H1 (cell line): ENCODE results near the gene GREB1. TPM values are rescaled to one million over a fixed set of nuclear protein-coding genes. Genes with fewer than 3 reads are reported as not detected.

ENCODE experiments used
- CTCF ChIA-PET: fragments of 300-600 bp; sonication (Branson Sonifier 250); formaldehyde crosslinking; loops from one replicate; lab custom pipeline; 2021; ENCODE audit not compliant: partially characterized antibody; lab: Charles Lee
- POLR2A ChIA-PET: fragments of 300-600 bp; sonication (Branson Sonifier 250); formaldehyde crosslinking; loops from one replicate; lab custom pipeline; 2021; ENCODE audit warnings: inconsistent platforms; ENCODE audit not compliant: partially characterized antibody; lab: Charles Lee
- DNase-seq, 2 experiments: peaks; one replicate each; pipeline versions ENCODE4 v3.0.0 to v3.0.0-alpha.2; 2010 to 2022; ENCODE audit warnings: low spot score in 2 of 2, low read depth in 1 of 2, mixed read lengths in 1 of 2
- FAIRE-seq: peaks from 2 replicates; lab custom pipeline; 2011; peaks lifted over from hg19 to GRCh38; lab: Jason Lieb, UNC
- H2AFZ ChIP-seq: 2 replicates; pipeline ENCODE4 v1.8.1; 2012; ENCODE audit warnings: low read length, inconsistent platforms
- H2AK5ac ChIP-seq: 2 replicates; pipeline ENCODE4 v1.6.1; 2013; ENCODE audit warnings: low read depth, low read length
- H2BK120ac ChIP-seq: replicated peaks from 2 replicates; pipeline ENCODE3; 2013; ENCODE audit warnings: low read depth, low read length, inconsistent platforms
- H2BK12ac ChIP-seq: 2 replicates; pipeline ENCODE4 v1.6.1; 2013; ENCODE audit warnings: low read depth, low read length
- H2BK15ac ChIP-seq: 2 replicates; pipeline ENCODE4 v1.6.1; 2013; ENCODE audit warnings: low read length
- H2BK20ac ChIP-seq: 2 replicates; pipeline ENCODE4 v1.6.1; 2013; ENCODE audit warnings: low read length
- H2BK5ac ChIP-seq: 2 replicates; pipeline ENCODE4 v1.6.1; 2013; ENCODE audit warnings: low read depth, low read length
- H3K14ac ChIP-seq: 2 replicates; pipeline ENCODE4 v1.6.1; 2013; ENCODE audit warnings: inconsistent platforms; ENCODE audit not compliant: insufficient read length
- H3K18ac ChIP-seq: 2 replicates; pipeline ENCODE4 v1.6.1; 2013; ENCODE audit warnings: low read length; ENCODE audit errors: extremely low read depth
- H3K23ac ChIP-seq: 2 replicates; pipeline ENCODE4 v1.6.1; 2013; ENCODE audit warnings: inconsistent platforms; ENCODE audit not compliant: insufficient read length
- H3K23me2 ChIP-seq: 2 replicates; pipeline ENCODE4 v1.6.1; 2013; ENCODE audit warnings: low read depth, low read length
- H3K27ac ChIP-seq: 2 replicates; pipeline ENCODE4 v1.6.1; 2011; ENCODE audit warnings: low read depth, low read length, inconsistent platforms
- H3K27me3 ChIP-seq, 4 experiments: replicated peaks in 1 of 4; 1 replicate in 1 of 4; 2 replicates in 3 of 4; pipeline versions ENCODE4 v1.6.1 to v1.8.1; 2011 to 2013; ENCODE audit warnings: low read length in 3 of 4, mild to moderate bottlenecking in 3 of 4, inconsistent platforms in 2 of 4, mixed read lengths in 2 of 4, moderate library complexity in 1 of 4; ENCODE audit not compliant: control insufficient read depth in 3 of 4, insufficient read depth in 3 of 4; ENCODE audit errors: extremely low read depth in 1 of 4
- H3K36me3 ChIP-seq, 4 experiments: 2 replicates each; pipeline versions ENCODE4 v1.6.1 to v1.8.1; 2011 to 2013; ENCODE audit warnings: mild to moderate bottlenecking in 4 of 4, low read length in 3 of 4, moderate library complexity in 2 of 4, control low read depth in 1 of 4, inconsistent platforms in 1 of 4; ENCODE audit not compliant: insufficient read depth in 4 of 4, control insufficient read depth in 2 of 4
- H3K4ac ChIP-seq: replicated peaks from 2 replicates; pipeline ENCODE3; 2013; ENCODE audit warnings: low read length, low read depth, mixed read lengths, inconsistent platforms; ENCODE audit not compliant: insufficient read length
- H3K4me1 ChIP-seq, 4 experiments: replicated peaks in 1 of 4; 1 replicate in 1 of 4; 2 replicates in 3 of 4; pipeline versions ENCODE4 v1.6.1 to v1.8.1; 2011 to 2013; ENCODE audit warnings: low read length in 3 of 4, inconsistent platforms in 2 of 4, mixed read lengths in 1 of 4; ENCODE audit not compliant: insufficient read depth in 4 of 4, control insufficient read depth in 3 of 4
- H3K4me2 ChIP-seq, 2 experiments: 2 replicates each; pipeline versions ENCODE4 v1.6.1 to v1.8.1; 2011 to 2013; ENCODE audit warnings: low read depth in 2 of 2, low read length in 2 of 2, control low read depth in 1 of 2, inconsistent platforms in 1 of 2, mild to moderate bottlenecking in 1 of 2; ENCODE audit not compliant: insufficient read depth in 1 of 2
- H3K4me3 ChIP-seq, 4 experiments: fragments of 200-600, 300-600 bp in 1 of 4; sonication (generic), shearing (Covaris generic), sonication (Bioruptor Twin) in 1 of 4; 2 replicates each; pipeline versions ENCODE4 v1.5.1 to v1.8.1; 2011 to 2016; ENCODE audit warnings: low read length in 4 of 4, low read depth in 3 of 4, control low read depth in 2 of 4, inconsistent platforms in 2 of 4, mild to moderate bottlenecking in 2 of 4, mixed read lengths in 1 of 4, moderate library complexity in 1 of 4; ENCODE audit not compliant: insufficient read depth in 2 of 4; ENCODE audit errors: extremely low read depth in 1 of 4
- H3K56ac ChIP-seq: replicated peaks from 2 replicates; pipeline ENCODE3; 2013; ENCODE audit warnings: low read depth, mild to moderate bottlenecking, mixed read lengths, low read length, inconsistent platforms; ENCODE audit not compliant: insufficient read length
- H3K79me1 ChIP-seq: 2 replicates; pipeline ENCODE4 v1.6.1; 2013; ENCODE audit warnings: low read depth, low read length, control low read depth
- H3K79me2 ChIP-seq, 2 experiments: 2 replicates each; pipeline versions ENCODE4 v1.6.1 to v1.8.1; 2012 to 2013; ENCODE audit warnings: low read length in 2 of 2, mild to moderate bottlenecking in 2 of 2, inconsistent platforms in 1 of 2; ENCODE audit not compliant: insufficient read depth in 2 of 2, control insufficient read depth in 1 of 2
- H3K9ac ChIP-seq, 4 experiments: replicated peaks in 1 of 4; 1 replicate in 1 of 4; 2 replicates in 3 of 4; pipeline versions ENCODE4 v1.6.1 to v1.8.1; 2011 to 2013; ENCODE audit warnings: low read depth in 3 of 4, low read length in 3 of 4, control low read depth in 2 of 4, mild to moderate bottlenecking in 2 of 4, moderate library complexity in 2 of 4, inconsistent platforms in 1 of 4; ENCODE audit errors: extremely low read depth in 1 of 4
- H3K9me3 ChIP-seq, 2 experiments: 2 replicates each; pipeline versions ENCODE4 v1.6.1 to v1.8.1; 2012 to 2013; ENCODE audit warnings: mild to moderate bottlenecking in 2 of 2, moderate library complexity in 2 of 2, control low read depth in 1 of 2, inconsistent platforms in 1 of 2, low read depth in 1 of 2, low read length in 1 of 2, mixed read lengths in 1 of 2; ENCODE audit not compliant: insufficient read depth in 2 of 2
- H4K20me1 ChIP-seq, 2 experiments: replicated peaks in 1 of 2; 2 replicates each; pipeline versions ENCODE3 to v1.8.1; 2011 to 2013; ENCODE audit warnings: inconsistent platforms in 2 of 2, low read length in 2 of 2, mild to moderate bottlenecking in 1 of 2; ENCODE audit not compliant: insufficient read depth in 2 of 2, control insufficient read depth in 1 of 2
- H4K5ac ChIP-seq: 2 replicates; pipeline ENCODE4 v1.6.1; 2013; ENCODE audit warnings: low read length, low read depth, mixed read lengths, inconsistent platforms; ENCODE audit not compliant: insufficient read length
- H4K8ac ChIP-seq: 2 replicates; pipeline ENCODE4 v1.8.0; 2013; ENCODE audit warnings: mild to moderate bottlenecking, moderate library complexity, low read length, inconsistent platforms; ENCODE audit not compliant: insufficient read depth; ENCODE audit errors: extremely low read depth
- H4K91ac ChIP-seq: replicated peaks from 2 replicates; pipeline ENCODE3; 2013; ENCODE audit warnings: low read length, mixed read lengths, inconsistent platforms; ENCODE audit not compliant: insufficient read length
- BACH1 ChIP-seq: IDR thresholded peaks from 2 replicates; pipeline ENCODE4 v1.6.1; 2012; ENCODE audit warnings: low read length, improper control_type of control experiment
- CBX8 ChIP-seq: fragments of 300-800, 300-1000 bp; sonication (generic); IDR thresholded peaks from 2 replicates; pipeline ENCODE4 v1.7.1; 2016; ENCODE audit warnings: low read depth, low read length, borderline replicate concordance
- FOSL1 ChIP-seq: IDR thresholded peaks from 2 replicates; pipeline ENCODE4 v1.6.1; 2011; ENCODE audit warnings: mild to moderate bottlenecking, low read depth, low read length, moderate library complexity; ENCODE audit not compliant: insufficient read depth
- JUND ChIP-seq: IDR thresholded peaks from 2 replicates; pipeline ENCODE4 v1.6.1; 2011; ENCODE audit warnings: mild to moderate bottlenecking, improper control_type of control experiment, low read length
- KDM4A ChIP-seq: IDR thresholded peaks from one replicate; pipeline ENCODE4 v1.7.1; 2012; ENCODE audit warnings: low read depth, mild to moderate bottlenecking, moderate library complexity, low read length, inconsistent platforms; ENCODE audit not compliant: severe bottlenecking
- MAFK ChIP-seq: IDR thresholded peaks from 2 replicates; pipeline ENCODE4 v1.6.1; 2012; ENCODE audit warnings: low read depth, mild to moderate bottlenecking, improper control_type of control experiment, low read length
- POLR2AphosphoS5 ChIP-seq: IDR thresholded peaks from 2 replicates; pipeline ENCODE4 v1.6.1; 2011; ENCODE audit warnings: low read depth, low read length
- RAD21 ChIP-seq, 2 experiments: IDR thresholded peaks in 1 of 2; conservative IDR thresholded peaks in 1 of 2; 2 replicates each; pipeline ENCODE4 v1.6.1; 2011; ENCODE audit warnings: low read depth in 2 of 2, low read length in 2 of 2, improper control_type of control experiment in 1 of 2, inconsistent platforms in 1 of 2, mild to moderate bottlenecking in 1 of 2, moderate library complexity in 1 of 2
- SIN3A ChIP-seq, 2 experiments: IDR thresholded peaks in 1 of 2; conservative IDR thresholded peaks in 1 of 2; 2 replicates each; pipeline ENCODE4 v1.6.1; 2011 to 2012; ENCODE audit warnings: low read length in 2 of 2, improper control_type of control experiment in 1 of 2, low read depth in 1 of 2, mild to moderate bottlenecking in 1 of 2
- SIRT6 ChIP-seq: IDR thresholded peaks from one replicate; pipeline ENCODE4 v1.7.1; 2012; ENCODE audit warnings: low read length, inconsistent platforms
- SUZ12 ChIP-seq: fragments of 200-600 bp; sonication (generic); IDR thresholded peaks from 2 replicates; pipeline ENCODE4 v1.6.1; 2012; ENCODE audit warnings: mild to moderate bottlenecking, inconsistent platforms, low read length, moderate library complexity, mixed read lengths
- TAF1 ChIP-seq: IDR thresholded peaks from 2 replicates; pipeline ENCODE4 v1.6.1; 2011; ENCODE audit warnings: mild to moderate bottlenecking, low read depth, low read length
- TCF12 ChIP-seq: IDR thresholded peaks from 2 replicates; pipeline ENCODE4 v1.6.1; 2011; ENCODE audit warnings: low read depth, mild to moderate bottlenecking, low read length
- TEAD4 ChIP-seq: IDR thresholded peaks from 2 replicates; pipeline ENCODE4 v1.6.1; 2012; ENCODE audit warnings: low read depth, low read length, inconsistent platforms, mixed read lengths
- WGBS, 2 experiments: shearing (Covaris generic) in 1 of 2; methylation state at CpG; one replicate each; pipeline versions ENCODE4 v1.1.6 to v1.1.7; 2013 to 2015; ENCODE audit warnings: low lambda C conversion rate in 2 of 2, mixed read lengths in 2 of 2, inconsistent platforms in 1 of 2, low coverage in 1 of 2, missing lambda C conversion rate in 1 of 2; ENCODE audit not compliant: insufficient replicate concordance in 2 of 2, insufficient coverage in 1 of 2, insufficient read length in 1 of 2; ENCODE audit errors: extremely low coverage in 1 of 2, missing lambda C conversion rate in 1 of 2; 5-methylcytosine and 5-hydroxymethylcytosine counted together
- polyA plus RNA-seq, 7 experiments: library from polyadenylated mRNA; depleted of rRNA in 3 of 7; stranded (reverse) in 5 of 7; unstranded in 2 of 7; fragments of >200 nt in 5 of 7; fragments of 200-250 nt in 2 of 7; gene quantifications; 1 replicate in 5 of 7; 2 replicates in 1 of 7; 4 replicates in 1 of 7; pipeline versions ENCODE4 v1.2.1 to v1.2.3, GENCODE V29; 2011 to 2013; ENCODE audit warnings: missing spikeins in 2 of 7, mixed read lengths in 2 of 7
- total RNA-seq: library from RNA; stranded (reverse); fragmentation: NEBNext Ultra II Directional; extraction: Animal tissue kit (Norgen Biotek cat#: 25700); gene quantifications from 2 replicates; pipeline ENCODE4 v1.2.1, GENCODE V29; 2021

GREB1 gene
- total and polyA plus RNA-seq, 2 of the 8 experiments (the other 6 are each of a cell fraction or from before 2014, with no cell fraction given) = 7.9 to 43.4 TPM

DNA sequence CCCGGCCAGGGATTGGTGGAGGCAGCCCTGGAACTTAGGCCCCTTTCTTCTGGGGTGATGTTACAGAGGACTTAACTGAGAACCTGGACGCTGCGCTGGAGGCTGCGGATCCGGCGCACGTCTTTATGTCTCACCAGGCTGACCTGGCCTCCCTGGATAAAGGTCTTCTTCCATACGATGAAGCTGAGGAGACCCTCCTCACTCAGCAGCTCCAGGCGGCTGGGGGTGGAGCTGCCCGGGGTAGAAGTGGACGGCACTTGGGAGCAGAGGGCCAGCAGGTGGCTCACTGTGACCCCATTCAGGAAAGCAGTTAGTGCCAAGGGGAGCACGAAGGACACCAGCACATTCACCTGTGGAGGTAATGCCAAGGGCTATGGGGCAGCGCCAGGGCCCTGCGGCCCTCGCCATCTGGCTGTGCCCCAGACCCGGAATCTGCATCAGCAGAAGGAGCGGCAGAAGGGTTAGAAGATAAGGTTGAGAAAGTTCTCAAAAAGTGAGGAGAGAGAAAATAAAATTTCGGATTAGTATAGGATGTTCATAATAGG is 128.1 kb downstream of the GREB1 start:
- Histone ChIP-seq H2BK12ac (no peak overlapping the region), H4K8ac (no peak overlapping the region), H4K91ac (no peak overlapping the region), H3K27me3 (no peaks in the 10 kb centered on the region), H3K9me3 (peaks cover 6% of the 10 kb centered on the region in 2 experiments; a peak in 2 of 4 replicates), H4K20me1 (no peaks in the 10 kb centered on the region), H2BK15ac (no peak overlapping the region), H3K23ac (no peak overlapping the region), H3K14ac (no peak overlapping the region), H3K56ac (no peak overlapping the region), H2BK120ac (no peak overlapping the region), H3K36me3 (no peaks in the 10 kb centered on the region), H4K5ac (no peak overlapping the region), H3K4me1 (no peaks in the 10 kb centered on the region), H2BK5ac (no peak overlapping the region), H2BK20ac (no peak overlapping the region), H3K79me2 (no peaks in the 10 kb centered on the region), H2AK5ac (no peak overlapping the region), H3K27ac (no peak overlapping the region), H3K4me2 (no peak overlapping the region), H3K23me2 (no peaks in the 10 kb centered on the region; the same call in 1 of the 2 replicates), H3K79me1 (no peaks in the 10 kb centered on the region), H3K4ac (no peak overlapping the region), H2AFZ (no peak overlapping the region), H3K9ac (no peak overlapping the region), H3K4me3 (no peak overlapping the region), H3K18ac (no peak overlapping the region)
- 93 to 100% methylated on average over 1 to 18 of the region's 18 CpGs for WGBS, 2 experiments
- ChIA-PET CTCF (interaction anchor here (0.6 to 6.4 kb wide), 2 partner anchors 21 to 121 kb away, joined by 3 to 37 read pairs; no protein-coding TSS in a partner anchor), POLR2A (no interaction called here)
- FAIRE-seq (no peak), DNase-seq (no peak)
- TF ChIP-seq POLR2AphosphoS5 (no peak), BACH1 (no peak), KDM4A (no peak), SUZ12 (no peak), TCF12 (no peak), JUND (no peak), TAF1 (no peak), TEAD4 (no peak), FOSL1 (no peak), SIRT6 (no peak), CBX8 (no peak), MAFK (no peak), SIN3A (conservative IDR thresholded peaks at IDR 0.05 in 1 of 2, IDR thresholded peaks at IDR 0.05 in 1 of 2; ENCODE audit: low read depth in 1 of 2, low read length in 2 of 2) (no peak), RAD21 (IDR thresholded peaks at IDR 0.05 in 1 of 2, conservative IDR thresholded peaks at IDR 0.05 in 1 of 2; ENCODE audit: low read depth in 2 of 2, low read length in 2 of 2) (no peak)
